Natural killer cell treated with Interleukin-12 subunit alpha and Interleukin-12 subunit beta and Interleukin-15 and Interleukin-18, amount 100 ng/mL, for 72 hours (primary cell): ENCODE measurements around the gene NCR1. TPM values are rescaled to one million over a fixed set of nuclear protein-coding genes. Genes with fewer than 3 reads are reported as not detected.

ENCODE experiments used
- total RNA-seq, 2 donors: library from RNA; stranded (reverse); gene quantifications; one replicate each; pipeline ENCODE4 v1.2.3, GENCODE V29; 2022

NCR1 gene
- total RNA-seq, 2 donors from 2014 or later, result 81.6 to 253 TPM

Other genes starting within 250 kb of the NCR1 start
- not detected for gene LILRB4, start 243.2 kb upstream of the NCR1 start, total RNA-seq
- gene KIR3DL3, start 181.7 kb upstream of the NCR1 start, total RNA-seq, result under 1 TPM in 1 of 2 donors, not detected in 1; 0.33 TPM
- gene KIR2DL3, start 167.6 kb upstream of the NCR1 start, total RNA-seq, result 10 to 100 TPM; 11.7 to 14.6 TPM
- gene KIR2DL1, start 136.4 kb upstream of the NCR1 start, total RNA-seq, result 10 to 100 TPM; 11.4 to 19.5 TPM
- 1 to 10 TPM; 4.2 to 6.6 TPM for gene KIR2DL4, start 102.5 kb upstream of the NCR1 start, total RNA-seq
- gene KIR3DL1, start 89.7 kb upstream of the NCR1 start, total RNA-seq, result 10 to 100 TPM; 27.4 to 31.2 TPM
- gene KIR2DS4, start 73.5 kb upstream of the NCR1 start, total RNA-seq, result 10 to 100 TPM; 15.7 to 28.7 TPM
- 10 to 100 TPM; 10.3 to 51.2 TPM for gene KIR3DL2, start 55.7 kb upstream of the NCR1 start, total RNA-seq
- not detected for gene FCAR, start 31.9 kb upstream of the NCR1 start, total RNA-seq
- gene NLRP7, start 41.4 kb downstream of the NCR1 start, total RNA-seq, result 1 to 10 TPM; 1.1 to 1.2 TPM
- 100 to 1,000 TPM in 1 of 2 donors, 10 to 100 TPM in 1; 50.3 to 154 TPM for gene NLRP2, start 60.2 kb downstream of the NCR1 start, total RNA-seq
- gene GP6, start 132.1 kb downstream of the NCR1 start, total RNA-seq, result under 1 TPM in 1 of 2 donors, not detected in 1; 0.22 TPM
- 10 to 100 TPM; 13.4 to 31.0 TPM for gene RDH13, start 157.0 kb downstream of the NCR1 start, total RNA-seq
- 1 to 10 TPM; 1.3 to 8.7 TPM for gene EPS8L1, start 169.7 kb downstream of the NCR1 start, total RNA-seq
- 100 to 1,000 TPM; 157 to 251 TPM for gene PPP1R12C, start 211.5 kb downstream of the NCR1 start, total RNA-seq
- not detected for gene TNNT1, start 243.1 kb downstream of the NCR1 start, total RNA-seq